IMR-90 (cell line): Measurements from ENCODE around the gene PTCSC3. TPM values are rescaled to one million over a fixed set of nuclear protein-coding genes. Genes with fewer than 3 reads are reported as not detected.

Experiments used
- ATAC-seq: fragments of 200-7000 bp; cut with Tn5 transposase; 2 replicates; pipeline ENCODE4 v1.9.1; 2020; ENCODE audit warnings: low read depth, mild to moderate bottlenecking, moderate library complexity
- BruUV-seq: library from RNA; stranded (reverse); fragments of 400-500 nt; replicated peaks from 2 replicates; lab custom pipeline; 2021; lab: Mats Ljungman, UMichigan
- CTCF ChIA-PET: fragments of 300-600 bp; formaldehyde crosslinking; extraction: SDS; loops from one replicate; lab custom pipeline; 2021; ENCODE audit warnings: antibody characterized with exemption; lab: Yijun Ruan, JAX
- POLR2A ChIA-PET: fragments of 300-600 bp; sonication (Branson Sonifier 250); formaldehyde crosslinking; loops from one replicate; lab custom pipeline; 2022; ENCODE audit warnings: antibody characterized with exemption; ENCODE audit not compliant: unreplicated experiment; lab: Charles Lee
- DNase-seq: peaks from one replicate; pipeline ENCODE4 v3.0.0; 2013
- H2AFZ ChIP-seq: replicated peaks from 2 replicates; pipeline ENCODE3; 2013; ENCODE audit warnings: low read length, mild to moderate bottlenecking; ENCODE audit not compliant: poor library complexity
- H2AK5ac ChIP-seq: 2 replicates; pipeline ENCODE4 v1.6.1; 2013; ENCODE audit warnings: low read depth, low read length, inconsistent platforms
- H2AK9ac ChIP-seq: replicated peaks from 2 replicates; pipeline ENCODE3; 2013; ENCODE audit warnings: mild to moderate bottlenecking, low read depth, low read length, moderate library complexity; ENCODE audit not compliant: poor library complexity
- H2BK120ac ChIP-seq: 2 replicates; pipeline ENCODE4 v1.6.1; 2013; ENCODE audit warnings: low read depth, low read length, inconsistent platforms
- H2BK15ac ChIP-seq: 3 replicates; pipeline ENCODE4 v1.6.1; 2013; ENCODE audit warnings: low read depth, low read length, inconsistent platforms
- H2BK20ac ChIP-seq: 2 replicates; pipeline ENCODE4 v1.6.1; 2013; ENCODE audit warnings: low read depth, mild to moderate bottlenecking, inconsistent platforms, low read length, moderate library complexity
- H2BK5ac ChIP-seq: 2 replicates; pipeline ENCODE4 v1.6.1; 2013; ENCODE audit warnings: mild to moderate bottlenecking, low read depth, low read length, inconsistent platforms; ENCODE audit not compliant: poor library complexity, severe bottlenecking
- H3K14ac ChIP-seq: replicated peaks from 2 replicates; pipeline ENCODE4 v1.6.1; 2013; ENCODE audit warnings: low read depth, low read length, inconsistent platforms
- H3K18ac ChIP-seq: 2 replicates; pipeline ENCODE4 v1.6.1; 2013; ENCODE audit warnings: low read depth, low read length, control low read depth
- H3K23ac ChIP-seq: 2 replicates; pipeline ENCODE4 v1.6.1; 2013; ENCODE audit warnings: low read depth, low read length, inconsistent platforms
- H3K27ac ChIP-seq: 2 replicates; pipeline ENCODE4 v1.5.1; 2013; ENCODE audit warnings: mild to moderate bottlenecking, control low read depth, low read length; ENCODE audit not compliant: insufficient read depth
- H3K27me3 ChIP-seq: 2 replicates; pipeline ENCODE4 v1.6.1; 2013; ENCODE audit warnings: low read length; ENCODE audit not compliant: control insufficient read depth, insufficient read depth
- H3K36me3 ChIP-seq: 2 replicates; pipeline ENCODE4 v1.6.1; 2013; ENCODE audit warnings: low read length, mixed read lengths; ENCODE audit not compliant: control insufficient read depth, insufficient read depth
- H3K4ac ChIP-seq: 2 replicates; pipeline ENCODE4 v1.6.1; 2013; ENCODE audit warnings: low read depth, low read length, inconsistent platforms
- H3K4me1 ChIP-seq: 2 replicates; pipeline ENCODE4 v1.6.1; 2013; ENCODE audit warnings: low read length, mixed read lengths; ENCODE audit not compliant: control insufficient read depth, insufficient read depth
- H3K4me2 ChIP-seq: 2 replicates; pipeline ENCODE4 v1.6.1; 2013; ENCODE audit warnings: low read depth, mild to moderate bottlenecking, control low read depth, low read length, moderate library complexity
- H3K4me3 ChIP-seq: 2 replicates; pipeline ENCODE4 v1.5.1; 2013; ENCODE audit warnings: low read depth, mild to moderate bottlenecking, control low read depth, low read length, moderate library complexity; ENCODE audit not compliant: insufficient read depth
- H3K56ac ChIP-seq: 2 replicates; pipeline ENCODE4 v1.6.1; 2013; ENCODE audit warnings: low read length, inconsistent platforms; ENCODE audit not compliant: insufficient read depth; ENCODE audit errors: extremely low read depth
- H3K79me1 ChIP-seq, 2 experiments: 2 replicates each; pipeline ENCODE4 v1.6.1; 2013; ENCODE audit warnings: low read length in 2 of 2, inconsistent platforms in 1 of 2, low read depth in 1 of 2
- H3K9ac ChIP-seq: 2 replicates; pipeline ENCODE4 v1.6.1; 2013; ENCODE audit warnings: low read depth, low read length, control low read depth
- H3K9me1 ChIP-seq: 2 replicates; pipeline ENCODE4 v1.6.1; 2013; ENCODE audit warnings: low read length, inconsistent platforms; ENCODE audit not compliant: insufficient read depth
- H3K9me3 ChIP-seq: 2 replicates; pipeline ENCODE4 v1.6.1; 2013; ENCODE audit warnings: low read length; ENCODE audit not compliant: control insufficient read depth, insufficient read depth
- H4K20me1 ChIP-seq: 2 replicates; pipeline ENCODE4 v1.6.1; 2013; ENCODE audit warnings: low read length, inconsistent platforms; ENCODE audit not compliant: insufficient read depth
- H4K5ac ChIP-seq: 2 replicates; pipeline ENCODE4 v1.6.1; 2013; ENCODE audit warnings: mild to moderate bottlenecking, low read depth, low read length, control low read depth
- H4K8ac ChIP-seq, 2 experiments: 2 replicates each; pipeline ENCODE4 v1.6.1; 2013; ENCODE audit warnings: low read depth in 2 of 2, low read length in 2 of 2, control low read depth in 1 of 2, inconsistent platforms in 1 of 2
- H4K91ac ChIP-seq: 2 replicates; pipeline ENCODE4 v1.6.1; 2013; ENCODE audit warnings: low read depth, low read length, inconsistent platforms; ENCODE audit not compliant: insufficient read depth
- BHLHE40 ChIP-seq: fragments of 150-350 bp; IDR thresholded peaks from 2 replicates; pipeline ENCODE4 v1.6.1; 2016; ENCODE audit warnings: mild to moderate bottlenecking, low read depth, low read length
- CEBPB ChIP-seq: IDR thresholded peaks from 2 replicates; pipeline ENCODE4 v1.6.1; 2012; ENCODE audit warnings: low read depth, low read length, improper control_type of control experiment
- NFE2L2 ChIP-seq: fragments of 150-350 bp; IDR thresholded peaks from 2 replicates; pipeline ENCODE4 v1.6.1; 2016; ENCODE audit warnings: low read depth, mild to moderate bottlenecking, low read length
- RFX5 ChIP-seq: IDR thresholded peaks from 2 replicates; pipeline ENCODE4 v1.8.0; 2012; ENCODE audit warnings: low read depth, mild to moderate bottlenecking, low read length, moderate library complexity
- WGBS, 2 experiments: methylation state at CpG; one replicate each; pipeline versions ENCODE4 v1.1.5 to v1.1.7; 2013; ENCODE audit warnings: missing lambda C conversion rate in 2 of 2; ENCODE audit not compliant: insufficient read length in 1 of 2; ENCODE audit errors: extremely low coverage in 2 of 2; 5-methylcytosine and 5-hydroxymethylcytosine counted together
- dilution Hi-C: fragments of 300-500 bp; cut with HindIII; formaldehyde crosslinking; loops from one replicate; pipeline ENCODE4 v1.14.3; 2018; ENCODE audit warnings: low sequenced_read_pairs; ENCODE audit not compliant: unreplicated experiment
- in situ Hi-C: fragments of 300-500 bp; cut with MboI; formaldehyde crosslinking; loops from 3 replicates; pipeline ENCODE4 v1.14.3; 2019; ENCODE audit warnings: low sequenced_read_pairs, inconsistent platforms, mixed read lengths
- intact Hi-C: fragments of 100-400 bp; cut with micrococcal nuclease; formaldehyde crosslinking; loops from 2 replicates; pipeline ENCODE4 v1.10.0; 2022
- polyA plus RNA-seq, 3 experiments: library from polyadenylated mRNA; depleted of rRNA; stranded (reverse); fragments of >200 nt; gene quantifications; 2 replicates each; pipeline ENCODE4 v1.2.3, GENCODE V29; 2012; ENCODE audit warnings: low replicate concordance in 1 of 3
- total RNA-seq: library from RNA; depleted of rRNA; stranded (reverse); fragments of >200 nt; gene quantifications from 2 replicates; pipeline ENCODE4 v1.2.3, GENCODE V29; 2012
- TF ChIP-seq, protein P1 (sequence below): conservative IDR thresholded peaks from 2 replicates; pipeline ENCODE4 v1.5.1; 2012; ENCODE audit warnings: mild to moderate bottlenecking, low read depth, low read length, improper control_type of control experiment
- TF ChIP-seq, protein P2 (sequence below): fragments of 150-350 bp; IDR thresholded peaks from 2 replicates; pipeline ENCODE4 v1.6.1; 2016; ENCODE audit warnings: low read depth, mild to moderate bottlenecking, low read length, moderate library complexity, borderline replicate concordance

PTCSC3 gene
- total and polyA plus RNA-seq, 2 of the 4 experiments (the other 2 are of a cell fraction), result not detected

DNA sequence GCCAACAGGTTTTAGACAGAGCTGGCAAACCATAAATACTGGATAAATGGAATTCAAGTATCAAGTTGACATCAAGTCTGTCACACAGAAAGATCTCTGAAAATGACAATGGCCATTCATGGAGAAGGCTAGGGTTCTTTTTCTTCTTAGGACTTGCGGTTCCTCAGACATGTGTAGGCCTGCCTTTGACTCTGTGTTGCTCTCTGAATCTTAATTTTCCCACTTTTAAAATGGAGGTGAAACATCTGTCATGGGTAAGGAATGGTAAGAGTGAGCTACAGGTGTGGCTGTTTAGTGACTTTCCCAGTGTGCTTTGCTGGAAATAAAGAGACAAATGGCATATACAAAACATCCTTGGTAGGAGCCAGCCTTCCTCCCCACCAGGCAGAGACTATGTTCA, 79.2 kb downstream of the PTCSC3 start:
- WGBS, 2 experiments, result no CpG with 5 or more reads among the region's 1 CpG
- H2BK120ac ChIP-seq, result no peak overlapping the region
- TF ChIP-seq, protein P1, sequence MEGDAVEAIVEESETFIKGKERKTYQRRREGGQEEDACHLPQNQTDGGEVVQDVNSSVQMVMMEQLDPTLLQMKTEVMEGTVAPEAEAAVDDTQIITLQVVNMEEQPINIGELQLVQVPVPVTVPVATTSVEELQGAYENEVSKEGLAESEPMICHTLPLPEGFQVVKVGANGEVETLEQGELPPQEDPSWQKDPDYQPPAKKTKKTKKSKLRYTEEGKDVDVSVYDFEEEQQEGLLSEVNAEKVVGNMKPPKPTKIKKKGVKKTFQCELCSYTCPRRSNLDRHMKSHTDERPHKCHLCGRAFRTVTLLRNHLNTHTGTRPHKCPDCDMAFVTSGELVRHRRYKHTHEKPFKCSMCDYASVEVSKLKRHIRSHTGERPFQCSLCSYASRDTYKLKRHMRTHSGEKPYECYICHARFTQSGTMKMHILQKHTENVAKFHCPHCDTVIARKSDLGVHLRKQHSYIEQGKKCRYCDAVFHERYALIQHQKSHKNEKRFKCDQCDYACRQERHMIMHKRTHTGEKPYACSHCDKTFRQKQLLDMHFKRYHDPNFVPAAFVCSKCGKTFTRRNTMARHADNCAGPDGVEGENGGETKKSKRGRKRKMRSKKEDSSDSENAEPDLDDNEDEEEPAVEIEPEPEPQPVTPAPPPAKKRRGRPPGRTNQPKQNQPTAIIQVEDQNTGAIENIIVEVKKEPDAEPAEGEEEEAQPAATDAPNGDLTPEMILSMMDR, result no peak
- TF ChIP-seq RFX5 (no peak), NFE2L2 (no peak), BHLHE40 (no peak), CEBPB (no peak)
- TF ChIP-seq, protein P2, sequence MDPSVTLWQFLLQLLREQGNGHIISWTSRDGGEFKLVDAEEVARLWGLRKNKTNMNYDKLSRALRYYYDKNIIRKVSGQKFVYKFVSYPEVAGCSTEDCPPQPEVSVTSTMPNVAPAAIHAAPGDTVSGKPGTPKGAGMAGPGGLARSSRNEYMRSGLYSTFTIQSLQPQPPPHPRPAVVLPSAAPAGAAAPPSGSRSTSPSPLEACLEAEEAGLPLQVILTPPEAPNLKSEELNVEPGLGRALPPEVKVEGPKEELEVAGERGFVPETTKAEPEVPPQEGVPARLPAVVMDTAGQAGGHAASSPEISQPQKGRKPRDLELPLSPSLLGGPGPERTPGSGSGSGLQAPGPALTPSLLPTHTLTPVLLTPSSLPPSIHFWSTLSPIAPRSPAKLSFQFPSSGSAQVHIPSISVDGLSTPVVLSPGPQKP, result no peak
- DNase-seq (no peak), ATAC-seq (no peak)
- dilution Hi-C loops (no loop called here), intact Hi-C loops (no loop called here), in situ Hi-C loops (no loop called here)
- H3K79me1 ChIP-seq, result no peaks in the 10 kb centered on the region
- H2BK5ac ChIP-seq, result no peak overlapping the region
- BruUV-seq, result no TSS peak
- H3K14ac ChIP-seq, result no peak overlapping the region
- ChIA-PET CTCF (no interaction called here), POLR2A (no interaction called here)
- H3K9me1 ChIP-seq, result no peaks in the 10 kb centered on the region
- no peaks in the 10 kb centered on the region for H3K27me3 ChIP-seq
- H3K4me1 ChIP-seq, result no peaks in the 10 kb centered on the region
- no peak overlapping the region for H3K27ac ChIP-seq
- H2BK20ac ChIP-seq, result no peak overlapping the region
- no peak overlapping the region for H4K5ac ChIP-seq
- H4K91ac ChIP-seq, result no peak overlapping the region
- H3K9ac ChIP-seq, result no peak overlapping the region
- H3K4ac ChIP-seq, result no peak overlapping the region
- H3K18ac ChIP-seq, result no peak overlapping the region
- H3K23ac ChIP-seq, result no peak overlapping the region
- no peak overlapping the region for H3K4me3 ChIP-seq
- H3K36me3 ChIP-seq, result no peaks in the 10 kb centered on the region
- H3K9me3 ChIP-seq, result no peaks in the 10 kb centered on the region
- no peak overlapping the region for H2AK5ac ChIP-seq
- H2AFZ ChIP-seq, result no peak overlapping the region
- H4K8ac ChIP-seq, result no peak overlapping the region
- no peak overlapping the region for H3K4me2 ChIP-seq
- H4K20me1 ChIP-seq, result no peaks in the 10 kb centered on the region
- H2AK9ac ChIP-seq, result no peak overlapping the region
- no peak overlapping the region for H2BK15ac ChIP-seq
- H3K56ac ChIP-seq, result no peak overlapping the region
